ENCODE results near the gene ROPN1.

The ROPN1 gene

DNA sequence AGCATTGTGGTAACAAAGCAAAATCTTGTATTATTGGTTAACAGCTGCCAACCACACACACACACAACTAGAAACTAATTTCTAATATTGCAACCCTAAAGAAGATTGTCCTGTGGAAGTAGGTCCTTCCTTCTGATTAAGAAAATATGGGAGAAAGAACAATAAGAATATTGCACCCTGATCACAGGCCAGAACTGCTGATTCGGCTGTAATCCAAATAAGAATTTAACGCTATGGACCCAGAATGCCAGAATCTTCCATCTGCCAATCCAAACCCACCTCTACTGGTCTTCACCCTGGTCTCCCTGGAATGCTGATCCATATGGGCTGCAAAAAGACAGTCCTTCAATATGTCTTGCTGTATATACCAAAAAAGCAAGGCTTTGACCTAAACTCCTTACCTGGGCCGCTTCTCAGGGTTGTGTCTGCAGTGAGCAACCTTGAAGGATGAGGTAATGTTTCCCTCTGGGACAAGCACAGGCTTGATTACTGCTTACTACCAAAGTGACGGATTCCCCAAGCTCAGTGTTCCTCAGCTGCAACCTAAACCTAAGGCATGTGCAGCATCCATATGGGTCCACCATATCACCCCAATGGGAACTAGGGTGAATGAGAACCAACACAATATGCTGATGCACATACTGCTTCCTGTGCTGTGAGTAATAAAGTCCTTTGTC lies 38.9 kb downstream of the ROPN1 start:
- Histone ChIP-seq H3K4me3 (ENCODE audit: low read depth, low read length) (no peak overlapping the region), H3K27ac (ENCODE audit: extremely low read depth, low read depth, low read length) (no peak overlapping the region), H3K4me1 (ENCODE audit: control insufficient read depth, insufficient read depth, low read length) (no peaks in the 10 kb centered on the region), H3K36me3 (ENCODE audit: control insufficient read depth in 2 of 2, insufficient read depth in 1 of 2, low read length in 2 of 2) (peaks cover 19 to 68% of the 10 kb centered on the region in 2 experiments), H3K9me3 (ENCODE audit: control insufficient read depth, insufficient read depth, low read depth, low read length) (no peaks in the 10 kb centered on the region)
- no peak for TF ChIP-seq SCRT1 (tag by site-specific recombination; IDR thresholded peaks at IDR 0.05; ENCODE audit: borderline replicate concordance)
- TF ChIP-seq, protein P1, sequence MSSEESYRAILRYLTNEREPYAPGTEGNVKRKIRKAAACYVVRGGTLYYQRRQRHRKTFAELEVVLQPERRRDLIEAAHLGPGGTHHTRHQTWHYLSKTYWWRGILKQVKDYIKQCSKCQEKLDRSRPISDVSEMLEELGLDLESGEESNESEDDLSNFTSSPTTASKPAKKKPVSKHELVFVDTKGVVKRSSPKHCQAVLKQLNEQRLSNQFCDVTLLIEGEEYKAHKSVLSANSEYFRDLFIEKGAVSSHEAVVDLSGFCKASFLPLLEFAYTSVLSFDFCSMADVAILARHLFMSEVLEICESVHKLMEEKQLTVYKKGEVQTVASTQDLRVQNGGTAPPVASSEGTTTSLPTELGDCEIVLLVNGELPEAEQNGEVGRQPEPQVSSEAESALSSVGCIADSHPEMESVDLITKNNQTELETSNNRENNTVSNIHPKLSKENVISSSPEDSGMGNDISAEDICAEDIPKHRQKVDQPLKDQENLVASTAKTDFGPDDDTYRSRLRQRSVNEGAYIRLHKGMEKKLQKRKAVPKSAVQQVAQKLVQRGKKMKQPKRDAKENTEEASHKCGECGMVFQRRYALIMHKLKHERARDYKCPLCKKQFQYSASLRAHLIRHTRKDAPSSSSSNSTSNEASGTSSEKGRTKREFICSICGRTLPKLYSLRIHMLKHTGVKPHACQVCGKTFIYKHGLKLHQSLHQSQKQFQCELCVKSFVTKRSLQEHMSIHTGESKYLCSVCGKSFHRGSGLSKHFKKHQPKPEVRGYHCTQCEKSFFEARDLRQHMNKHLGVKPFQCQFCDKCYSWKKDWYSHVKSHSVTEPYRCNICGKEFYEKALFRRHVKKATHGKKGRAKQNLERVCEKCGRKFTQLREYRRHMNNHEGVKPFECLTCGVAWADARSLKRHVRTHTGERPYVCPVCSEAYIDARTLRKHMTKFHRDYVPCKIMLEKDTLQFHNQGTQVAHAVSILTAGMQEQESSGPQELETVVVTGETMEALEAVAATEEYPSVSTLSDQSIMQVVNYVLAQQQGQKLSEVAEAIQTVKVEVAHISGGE (tag by site-specific recombination; conservative IDR thresholded peaks at IDR 0.05; ENCODE audit: low read depth): 0 out of 2 replicates have a peak, but pooled peaks have one; percentile 18
- POLR2A ChIA-PET: no interaction called here
- CTCF ChIA-PET: interaction anchor here (0.5 kb wide), 1 partner anchor 132 kb away, joined by 4 read pairs; no protein-coding TSS in a partner anchor

DNA sequence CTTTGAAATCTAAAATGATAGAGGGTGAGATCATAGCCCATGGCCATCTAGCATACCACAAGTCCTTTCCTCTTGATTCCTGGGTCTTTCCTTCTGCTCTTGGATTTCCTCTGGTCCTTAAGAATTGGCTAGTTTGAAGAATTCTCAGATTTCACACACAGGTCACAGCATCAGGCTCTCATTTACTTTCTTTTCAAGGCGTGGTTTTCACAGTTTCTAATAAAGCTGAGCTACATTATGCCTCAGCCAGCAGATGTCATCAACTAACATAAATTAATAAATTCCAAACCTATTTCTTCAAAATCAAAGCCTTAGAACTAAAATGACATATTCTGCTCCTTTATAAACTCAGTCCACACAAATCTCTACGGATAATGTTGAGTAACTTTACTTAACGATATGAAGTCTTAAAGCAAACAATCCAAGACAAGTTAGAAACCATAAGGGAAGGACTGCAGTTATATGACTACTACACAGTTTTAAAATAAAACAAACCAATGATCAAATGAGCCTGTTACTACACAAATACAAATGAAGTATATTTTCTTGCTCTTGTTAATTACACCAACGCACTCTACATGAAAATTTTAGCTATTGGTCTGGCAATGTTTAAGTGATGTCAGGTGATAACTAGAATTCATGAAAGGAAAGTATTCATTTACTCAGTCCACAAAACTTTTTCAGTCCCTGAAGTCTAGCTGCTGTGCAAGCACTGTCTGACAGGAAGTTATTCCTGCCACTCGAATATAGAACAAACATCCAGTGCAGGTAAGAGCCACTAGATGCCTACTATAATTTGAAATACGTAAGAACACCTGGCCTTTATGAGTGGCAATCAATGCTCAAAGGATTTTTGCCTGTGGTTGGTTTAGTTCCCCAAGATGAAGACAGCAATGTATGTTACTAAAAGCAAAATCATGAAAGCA lies 40.1 kb downstream of the ROPN1 start:
- TF ChIP-seq, protein P2, sequence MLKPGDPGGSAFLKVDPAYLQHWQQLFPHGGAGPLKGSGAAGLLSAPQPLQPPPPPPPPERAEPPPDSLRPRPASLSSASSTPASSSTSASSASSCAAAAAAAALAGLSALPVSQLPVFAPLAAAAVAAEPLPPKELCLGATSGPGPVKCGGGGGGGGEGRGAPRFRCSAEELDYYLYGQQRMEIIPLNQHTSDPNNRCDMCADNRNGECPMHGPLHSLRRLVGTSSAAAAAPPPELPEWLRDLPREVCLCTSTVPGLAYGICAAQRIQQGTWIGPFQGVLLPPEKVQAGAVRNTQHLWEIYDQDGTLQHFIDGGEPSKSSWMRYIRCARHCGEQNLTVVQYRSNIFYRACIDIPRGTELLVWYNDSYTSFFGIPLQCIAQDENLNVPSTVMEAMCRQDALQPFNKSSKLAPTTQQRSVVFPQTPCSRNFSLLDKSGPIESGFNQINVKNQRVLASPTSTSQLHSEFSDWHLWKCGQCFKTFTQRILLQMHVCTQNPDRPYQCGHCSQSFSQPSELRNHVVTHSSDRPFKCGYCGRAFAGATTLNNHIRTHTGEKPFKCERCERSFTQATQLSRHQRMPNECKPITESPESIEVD (tag by site-specific recombination; IDR thresholded peaks at IDR 0.05): 0 out of 2 replicates have a peak, but pooled peaks have one; percentile 24
- TF ChIP-seq IKZF3 (tag by site-specific recombination; IDR thresholded peaks at IDR 0.05): no peak
- TF ChIP-seq GLIS1 (tag by site-specific recombination; IDR thresholded peaks at IDR 0.05): no peak
- Histone ChIP-seq H3K27ac (ENCODE audit: extremely low read depth, low read depth, low read length) (no peak overlapping the region), H3K4me3 (ENCODE audit: low read depth, low read length) (no peak overlapping the region), H3K9me3 (ENCODE audit: control insufficient read depth, insufficient read depth, low read depth, low read length) (no peaks in the 10 kb centered on the region), H3K36me3 (ENCODE audit: control insufficient read depth in 2 of 2, insufficient read depth in 1 of 2, low read length in 2 of 2) (peaks cover 22 to 77% of the 10 kb centered on the region in 2 experiments), H3K4me1 (ENCODE audit: control insufficient read depth, insufficient read depth, low read length) (no peaks in the 10 kb centered on the region)
- ChIA-PET CTCF (no interaction called here), POLR2A (no interaction called here)

DNA sequence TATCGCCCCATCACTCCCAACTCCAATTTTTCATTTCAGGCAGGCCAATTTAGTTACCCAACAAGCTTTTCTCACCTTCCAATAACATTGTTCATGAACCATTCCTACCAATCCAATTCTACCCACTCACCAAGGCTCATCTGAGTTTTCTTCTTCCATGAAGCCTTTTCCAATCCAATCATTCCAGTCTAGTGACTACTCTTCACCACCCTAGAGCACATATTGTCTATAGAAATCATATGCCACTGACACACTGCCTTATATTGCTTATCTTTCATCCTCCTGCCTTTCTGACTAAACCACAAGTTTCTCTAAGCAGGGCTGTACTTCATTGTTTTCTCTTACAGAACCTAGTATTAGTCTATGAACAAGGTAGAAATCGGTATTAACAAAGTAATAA lies 42.3 kb downstream of the ROPN1 start:
- ChIA-PET CTCF (no interaction called here), POLR2A (no interaction called here)
- no peaks in the 10 kb centered on the region for H3K4me1 ChIP-seq (ENCODE audit: control insufficient read depth, insufficient read depth, low read length)
- peaks cover 16 to 78% of the 10 kb centered on the region in 2 experiments for H3K36me3 ChIP-seq (ENCODE audit: control insufficient read depth in 2 of 2, insufficient read depth in 1 of 2, low read length in 2 of 2)
- H3K27ac ChIP-seq (ENCODE audit: extremely low read depth, low read depth, low read length): no peak overlapping the region
- no peak overlapping the region for H3K4me3 ChIP-seq (ENCODE audit: low read depth, low read length)
- no peaks in the 10 kb centered on the region for H3K9me3 ChIP-seq (ENCODE audit: control insufficient read depth, insufficient read depth, low read depth, low read length)
- TF ChIP-seq, protein P3, sequence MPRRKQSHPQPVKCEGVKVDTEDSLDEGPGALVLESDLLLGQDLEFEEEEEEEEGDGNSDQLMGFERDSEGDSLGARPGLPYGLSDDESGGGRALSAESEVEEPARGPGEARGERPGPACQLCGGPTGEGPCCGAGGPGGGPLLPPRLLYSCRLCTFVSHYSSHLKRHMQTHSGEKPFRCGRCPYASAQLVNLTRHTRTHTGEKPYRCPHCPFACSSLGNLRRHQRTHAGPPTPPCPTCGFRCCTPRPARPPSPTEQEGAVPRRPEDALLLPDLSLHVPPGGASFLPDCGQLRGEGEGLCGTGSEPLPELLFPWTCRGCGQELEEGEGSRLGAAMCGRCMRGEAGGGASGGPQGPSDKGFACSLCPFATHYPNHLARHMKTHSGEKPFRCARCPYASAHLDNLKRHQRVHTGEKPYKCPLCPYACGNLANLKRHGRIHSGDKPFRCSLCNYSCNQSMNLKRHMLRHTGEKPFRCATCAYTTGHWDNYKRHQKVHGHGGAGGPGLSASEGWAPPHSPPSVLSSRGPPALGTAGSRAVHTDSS (tag by site-specific recombination; IDR thresholded peaks at IDR 0.05): no peak
- TF ChIP-seq ZNF510 (tag by site-specific recombination; IDR thresholded peaks at IDR 0.05; ENCODE audit: insufficient replicate concordance) (no peak), ZNF670 (tag by site-specific recombination; IDR thresholded peaks at IDR 0.05; ENCODE audit: low read depth) (no peak), MZF1 (tag by site-specific recombination; IDR thresholded peaks at IDR 0.05; ENCODE audit: borderline replicate concordance) (no peak), ZNF302 (tag by site-specific recombination; IDR thresholded peaks at IDR 0.05; ENCODE audit: low read depth) (no peak)
- TF ChIP-seq, protein P4, sequence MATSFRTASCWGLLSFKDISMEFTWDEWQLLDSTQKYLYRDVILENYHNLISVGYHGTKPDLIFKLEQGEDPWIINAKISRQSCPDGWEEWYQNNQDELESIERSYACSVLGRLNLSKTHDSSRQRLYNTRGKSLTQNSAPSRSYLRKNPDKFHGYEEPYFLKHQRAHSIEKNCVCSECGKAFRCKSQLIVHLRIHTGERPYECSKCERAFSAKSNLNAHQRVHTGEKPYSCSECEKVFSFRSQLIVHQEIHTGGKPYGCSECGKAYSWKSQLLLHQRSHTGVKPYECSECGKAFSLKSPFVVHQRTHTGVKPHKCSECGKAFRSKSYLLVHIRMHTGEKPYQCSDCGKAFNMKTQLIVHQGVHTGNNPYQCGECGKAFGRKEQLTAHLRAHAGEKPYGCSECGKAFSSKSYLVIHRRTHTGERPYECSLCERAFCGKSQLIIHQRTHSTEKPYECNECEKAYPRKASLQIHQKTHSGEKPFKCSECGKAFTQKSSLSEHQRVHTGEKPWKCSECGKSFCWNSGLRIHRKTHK (tag by site-specific recombination; IDR thresholded peaks at IDR 0.05): no peak
- TF ChIP-seq, protein P5, sequence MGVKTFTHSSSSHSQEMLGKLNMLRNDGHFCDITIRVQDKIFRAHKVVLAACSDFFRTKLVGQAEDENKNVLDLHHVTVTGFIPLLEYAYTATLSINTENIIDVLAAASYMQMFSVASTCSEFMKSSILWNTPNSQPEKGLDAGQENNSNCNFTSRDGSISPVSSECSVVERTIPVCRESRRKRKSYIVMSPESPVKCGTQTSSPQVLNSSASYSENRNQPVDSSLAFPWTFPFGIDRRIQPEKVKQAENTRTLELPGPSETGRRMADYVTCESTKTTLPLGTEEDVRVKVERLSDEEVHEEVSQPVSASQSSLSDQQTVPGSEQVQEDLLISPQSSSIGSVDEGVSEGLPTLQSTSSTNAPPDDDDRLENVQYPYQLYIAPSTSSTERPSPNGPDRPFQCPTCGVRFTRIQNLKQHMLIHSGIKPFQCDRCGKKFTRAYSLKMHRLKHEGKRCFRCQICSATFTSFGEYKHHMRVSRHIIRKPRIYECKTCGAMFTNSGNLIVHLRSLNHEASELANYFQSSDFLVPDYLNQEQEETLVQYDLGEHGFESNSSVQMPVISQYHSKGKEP (tag by site-specific recombination; IDR thresholded peaks at IDR 0.05): no peak
- TF ChIP-seq, protein P6, sequence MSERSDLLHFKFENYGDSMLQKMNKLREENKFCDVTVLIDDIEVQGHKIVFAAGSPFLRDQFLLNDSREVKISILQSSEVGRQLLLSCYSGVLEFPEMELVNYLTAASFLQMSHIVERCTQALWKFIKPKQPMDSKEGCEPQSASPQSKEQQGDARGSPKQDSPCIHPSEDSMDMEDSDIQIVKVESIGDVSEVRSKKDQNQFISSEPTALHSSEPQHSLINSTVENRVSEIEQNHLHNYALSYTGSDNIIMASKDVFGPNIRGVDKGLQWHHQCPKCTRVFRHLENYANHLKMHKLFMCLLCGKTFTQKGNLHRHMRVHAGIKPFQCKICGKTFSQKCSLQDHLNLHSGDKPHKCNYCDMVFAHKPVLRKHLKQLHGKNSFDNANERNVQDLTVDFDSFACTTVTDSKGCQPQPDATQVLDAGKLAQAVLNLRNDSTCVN (tag by site-specific recombination; optimal IDR thresholded peaks at IDR 0.05): no peak
